Natural killer cell (primary cell): ENCODE results near the gene WNT3A. TPM values are rescaled to one million over a fixed set of nuclear protein-coding genes. Genes with fewer than 3 reads are reported as not detected.

Experiments used
- ATAC-seq, 3 donors: fragments of 150-1000 bp in 2 of 3; fragments of 200-7000 bp in 1 of 3; cut with Tn5 transposase; 1 replicate in 1 of 3; 2 replicates in 2 of 3; pipeline ENCODE4 v1.10.0; 2021; ENCODE audit warnings: mild to moderate bottlenecking in 2 of 3, moderate library complexity in 2 of 3
- DNase-seq, 2 donors: peaks; one replicate each; pipeline versions ENCODE4 v3.0.0 to v3.0.0-alpha.2; 2013 to 2021; ENCODE audit warnings: mixed read lengths in 1 of 2
- H3K27ac ChIP-seq: one replicate; pipeline ENCODE4 v1.5.1; 2013; ENCODE audit warnings: mild to moderate bottlenecking, low read length
- H3K27me3 ChIP-seq: one replicate; pipeline ENCODE4 v1.6.1; 2013; ENCODE audit warnings: low read length; ENCODE audit not compliant: control insufficient read depth, insufficient read depth
- H3K36me3 ChIP-seq: one replicate; pipeline ENCODE4 v1.6.1; 2013; ENCODE audit warnings: low read length; ENCODE audit not compliant: control insufficient read depth, insufficient read depth
- H3K4me1 ChIP-seq: one replicate; pipeline ENCODE4 v1.6.1; 2013; ENCODE audit warnings: low read length; ENCODE audit not compliant: control insufficient read depth, insufficient read depth
- H3K4me3 ChIP-seq: one replicate; pipeline ENCODE4 v1.5.1; 2013; ENCODE audit warnings: low read length
- H3K9me3 ChIP-seq: one replicate; pipeline ENCODE4 v1.6.1; 2013; ENCODE audit warnings: low read length; ENCODE audit not compliant: control insufficient read depth, insufficient read depth
- H3K27ac Mint-ChIP-seq, 2 donors: one replicate each; pipeline ENCODE4 v1.8.0; 2022; ENCODE audit warnings: mild to moderate bottlenecking in 2 of 2, mixed read lengths in 2 of 2, moderate library complexity in 1 of 2
- H3K27me3 Mint-ChIP-seq, 2 donors: one replicate each; pipeline ENCODE4 v1.8.0; 2022; ENCODE audit warnings: low read depth in 2 of 2, mixed read lengths in 2 of 2
- H3K36me3 Mint-ChIP-seq: one replicate; pipeline ENCODE4 v1.8.0; 2022; ENCODE audit warnings: mixed read lengths
- H3K4me1 Mint-ChIP-seq, 2 donors: one replicate each; pipeline ENCODE4 v1.8.0; 2022; ENCODE audit warnings: mixed read lengths in 2 of 2
- H3K4me3 Mint-ChIP-seq: one replicate; pipeline ENCODE4 v1.8.0; 2022; ENCODE audit warnings: mild to moderate bottlenecking, moderate library complexity, mixed read lengths
- H3K9me3 Mint-ChIP-seq, 2 donors: one replicate each; pipeline ENCODE4 v1.8.0; 2022; ENCODE audit warnings: mixed read lengths in 2 of 2
- CTCF ChIP-seq: fragments of 200-600 bp; IDR thresholded peaks from one replicate; pipeline ENCODE4 v1.8.0; 2022; ENCODE audit warnings: antibody characterized with exemption
- WGBS: methylation state at CpG from one replicate; pipeline ENCODE4 v1.1.7; 2013; ENCODE audit warnings: missing lambda C conversion rate; ENCODE audit not compliant: insufficient coverage; 5-methylcytosine and 5-hydroxymethylcytosine counted together
- intact Hi-C: fragments of 100-400 bp; cut with micrococcal nuclease; formaldehyde crosslinking; loops from one replicate; pipeline ENCODE4 v1.14.2; 2022
- total RNA-seq, 4 donors: library from RNA; stranded (reverse); fragments of 120-200 nt in 1 of 4; gene quantifications; one replicate each; pipeline versions ENCODE4 v1.2.3 to v1.2.4, GENCODE V29; 2013 to 2022

WNT3A gene
- total RNA-seq, 3 donors from 2014 or later (not counting 1 experiment from before 2014, with no cell fraction given), result not detected

GRCh38 chr1:228082214-228082917, 75.6 kb downstream of the WNT3A start, which contains the start of gene ARF1:
ARF1 (plus strand) TSS chr1:228082708; CDS start chr1:228097115, 14,407 bp downstream.
- peaks cover 53% of the 10 kb centered on the region for H3K4me1 ChIP-seq

DNA sequence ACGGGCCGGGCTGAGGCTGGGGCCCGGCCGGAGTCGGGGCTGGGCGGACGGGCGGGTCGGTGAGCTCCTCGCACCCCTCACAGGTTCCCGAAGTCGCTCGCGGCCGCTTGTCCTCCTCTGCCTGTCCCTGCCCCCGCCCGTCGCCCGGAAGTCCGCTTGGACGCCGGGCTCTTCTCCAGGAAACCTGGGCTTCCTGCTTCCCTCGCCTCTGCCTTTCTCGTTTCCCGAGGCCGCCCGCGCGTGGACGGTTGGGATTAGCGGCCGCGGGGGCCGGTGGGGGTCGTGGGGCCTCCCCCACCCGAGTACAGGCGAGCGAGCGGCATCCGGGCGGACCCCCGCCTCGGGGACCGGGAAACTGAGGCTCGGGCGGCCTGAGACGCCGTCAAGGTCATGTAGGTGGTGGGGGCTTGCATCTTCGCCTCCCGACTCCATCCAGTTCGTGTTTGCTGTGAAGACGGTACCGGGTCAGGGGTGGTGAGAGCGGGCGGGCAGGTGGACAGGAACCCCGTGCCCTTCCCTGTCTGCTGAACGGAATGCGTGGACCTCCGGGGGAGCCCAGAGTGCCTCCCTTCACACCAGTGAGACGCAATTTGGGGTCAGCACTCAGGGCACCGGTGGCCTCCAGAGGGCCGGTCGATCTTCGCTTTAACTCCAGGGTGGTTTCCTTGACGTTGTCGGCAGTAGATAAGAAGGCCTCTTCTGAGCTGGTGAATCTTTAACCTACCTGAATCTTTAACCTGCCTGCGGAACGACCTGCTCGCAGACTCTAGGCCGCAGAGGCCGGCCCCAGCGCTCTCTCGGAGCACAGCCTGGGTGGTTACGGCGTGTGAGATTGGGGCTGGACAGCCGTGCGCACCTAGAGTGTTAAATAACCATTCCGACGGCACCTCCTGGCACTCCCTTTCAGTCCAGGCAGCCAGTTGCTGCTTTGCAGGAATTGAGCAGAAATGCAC, 76.4 kb downstream of the WNT3A start:
- H3K9me3 Mint-ChIP-seq, result no peaks in the 10 kb centered on the region
- Histone ChIP-seq H3K4me1 (peaks cover 62% of the 10 kb centered on the region), H3K4me3 (peak overlapping the region; percentile 84), H3K27ac (peak overlapping the region; percentile 97), H3K36me3 (no peaks in the 10 kb centered on the region), H3K27me3 (no peaks in the 10 kb centered on the region), H3K9me3 (no peaks in the 10 kb centered on the region)
- no peaks in the 10 kb centered on the region for H3K27me3 Mint-ChIP-seq
- H3K4me1 Mint-ChIP-seq, result peaks cover 47 to 72% of the 10 kb centered on the region in 2 donors
- TF ChIP-seq CTCF, result no peak
- WGBS, result under 1% methylated on average over 79 of the region's 79 CpGs
- ATAC-seq (peak; percentile 20 to 25 (median 21)), DNase-seq (peak; percentile 38 to 63)
- intact Hi-C loops, result loop anchor here (2.0 to 5.0 kb wide), 2 partner anchors 20 to 84 kb away; partner anchors contain the start of genes C1orf35 and IBA57
- H3K4me3 Mint-ChIP-seq, result peak overlapping the region; percentile 92
- no peaks in the 10 kb centered on the region for H3K36me3 Mint-ChIP-seq
- peak overlapping the region; percentile 93 to 94 for H3K27ac Mint-ChIP-seq

More at GRCh38 chr1:228082214-228082917, 75.6 kb downstream of the WNT3A start, which contains the start of gene ARF1:
- H3K36me3 Mint-ChIP-seq, result no peaks in the 10 kb centered on the region
- Histone ChIP-seq H3K9me3 (no peaks in the 10 kb centered on the region), H3K4me3 (peak within 1 kb of the TSS; percentile 94), H3K27me3 (no peaks in the 10 kb centered on the region), H3K27ac (peak within 1 kb of the TSS; percentile 97), H3K36me3 (no peaks in the 10 kb centered on the region)
- WGBS, result under 1% methylated on average over 87 of the region's 87 CpGs
- H3K27me3 Mint-ChIP-seq, result no peaks in the 10 kb centered on the region
- no peak for TF ChIP-seq CTCF
- H3K9me3 Mint-ChIP-seq, result no peaks in the 10 kb centered on the region
- peaks cover 39 to 64% of the 10 kb centered on the region in 2 donors for H3K4me1 Mint-ChIP-seq
- ATAC-seq, result peak; percentile 87 to 99 (median 91)
- intact Hi-C loops, result loop anchor here (2.0 to 5.0 kb wide), 2 partner anchors 20 to 85 kb away; partner anchors contain the start of genes C1orf35 and IBA57
- peak; percentile 94 to 97 for DNase-seq
- H3K4me3 Mint-ChIP-seq, result peak within 1 kb of the TSS; percentile 92
- peak within 1 kb of the TSS; percentile 93 to 94 for H3K27ac Mint-ChIP-seq

DNA sequence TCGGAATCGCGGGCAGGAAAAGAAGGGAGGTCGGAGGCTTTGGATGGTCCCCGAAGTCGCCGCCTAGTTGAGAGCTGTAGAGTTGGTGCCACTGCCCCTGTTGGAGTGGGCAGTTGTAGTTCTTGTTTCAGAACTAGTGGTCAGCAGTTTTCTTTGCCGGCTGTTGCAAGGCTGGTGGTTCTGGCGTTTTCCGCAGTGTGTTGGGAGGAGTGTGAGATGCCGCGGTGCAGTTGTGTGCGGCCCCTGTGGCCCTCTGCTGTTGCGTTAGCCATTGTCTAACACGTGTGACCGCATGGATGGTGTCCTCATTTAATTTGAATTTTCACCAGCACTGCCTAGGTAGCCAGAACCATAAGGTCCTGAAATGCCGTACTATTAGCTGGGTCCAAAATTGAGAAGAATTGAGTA, 77.1 kb downstream of the WNT3A start:
- Mint-ChIP-seq H3K4me3 (peak overlapping the region; percentile 92), H3K27me3 (no peaks in the 10 kb centered on the region), H3K36me3 (no peaks in the 10 kb centered on the region), H3K9me3 (no peaks in the 10 kb centered on the region), H3K4me1 (peaks cover 54 to 76% of the 10 kb centered on the region in 2 donors), H3K27ac (peak overlapping the region; percentile 93 to 94)
- no peak for ATAC-seq
- intact Hi-C loops, result loop anchor here (2.0 to 5.0 kb wide), 2 partner anchors 19 to 83 kb away; partner anchors contain the start of genes C1orf35 and IBA57
- peak overlapping the region; percentile 84 for H3K4me3 ChIP-seq
- peak in 1 of 2 donors; percentile 37 for DNase-seq
- H3K4me1 ChIP-seq, result peaks cover 68% of the 10 kb centered on the region
- TF ChIP-seq CTCF, result no peak
- no peaks in the 10 kb centered on the region for H3K27me3 ChIP-seq
- peak overlapping the region; percentile 97 for H3K27ac ChIP-seq
- WGBS, result 6% methylated on average over 17 of the region's 17 CpGs
- peaks cover 5% of the 10 kb centered on the region for H3K36me3 ChIP-seq
- no peaks in the 10 kb centered on the region for H3K9me3 ChIP-seq
